Erythroblast (primary cell): Measurements from ENCODE around the gene MICOS13.
"Not testable (repeated sequence)": the region's sequence is repeated elsewhere in the genome, so short reads cannot be mapped to it uniquely, and the experiment has no call there.

ENCODE experiments used
- DNase-seq, 2 experiments: peaks; one replicate each; lab custom pipeline; 2025; lab: John Stamatoyannopoulos, UW
- GATA1 ChIP-seq: IDR thresholded peaks from 2 replicates; pipeline ENCODE4 v1.6.1; 2011; ENCODE audit warnings: low read depth, mild to moderate bottlenecking, control low read depth, low read length, moderate library complexity
- POLR2A ChIP-seq: IDR thresholded peaks from 2 replicates; pipeline ENCODE4 v1.6.1; 2011; ENCODE audit warnings: mild to moderate bottlenecking, low read length

MICOS13 gene

GRCh38 chr19:5695649-5696195 is 15.4 kb upstream of the MICOS13 start:
- TF ChIP-seq POLR2A (no peak), GATA1 (no peak)
- DNase-seq, result no peak

GRCh38 chr19:5694956-5695648 is 14.8 kb upstream of the MICOS13 start:
- DNase-seq, result no peak
- TF ChIP-seq GATA1 (no peak), POLR2A (no peak)

GRCh38 chr19:5694167-5694955 is 14.0 kb upstream of the MICOS13 start:
- TF ChIP-seq GATA1, result no peak
- no peak for TF ChIP-seq POLR2A

GRCh38 chr19:5693195-5694166 is 13.2 kb upstream of the MICOS13 start:
- TF ChIP-seq GATA1 (no peak), POLR2A (no peak)
- no peak for DNase-seq

More at GRCh38 chr19:5694167-5694955, 14.0 kb upstream of the MICOS13 start:
- no peak for DNase-seq

GRCh38 chr19:5692723-5693194 is 12.4 kb upstream of the MICOS13 start:
- TF ChIP-seq GATA1, result no peak
- TF ChIP-seq POLR2A, result no peak
- no peak for DNase-seq

GRCh38 chr19:5691822-5692722 is 11.8 kb upstream of the MICOS13 start:
- TF ChIP-seq GATA1, result no peak
- no peak for TF ChIP-seq POLR2A
- DNase-seq, result peak in 1 of 2 experiments; percentile 57

- TF ChIP-seq POLR2A (no peak), GATA1 (no peak)
- DNase-seq, result peak; percentile 73 to 76
These were observed 10.9 kb upstream of the MICOS13 start for GRCh38 chr19:5690955-5691821.

- TF ChIP-seq GATA1 (no peak), POLR2A (peak; percentile 99)
These were observed 10.0 kb upstream of the MICOS13 start, which contains the start of gene RPL36 for GRCh38 chr19:5690125-5690954. RPL36 (plus strand) TSS chr19:5690295; CDS start chr19:5690508, 213 bp downstream.

GRCh38 chr19:5688262-5688881 is 8.1 kb upstream of the MICOS13 start:
- DNase-seq, result not testable (repeated sequence)

More at GRCh38 chr19:5690125-5690954, 10.0 kb upstream of the MICOS13 start, which contains the start of gene RPL36:
- peak; percentile 97 to 99 for DNase-seq
